Effector CD4-positive, alpha-beta T cell (primary cell): ENCODE data around the gene PCDHA5.
"Not testable (repeated sequence)": the region's sequence is repeated elsewhere in the genome, so short reads cannot be mapped to it uniquely, and the experiment has no call there.

Experiments
- DNase-seq: peaks from one replicate; pipeline ENCODE4 v3.0.0-alpha.2; 2020

Gene PCDHA5

DNA sequence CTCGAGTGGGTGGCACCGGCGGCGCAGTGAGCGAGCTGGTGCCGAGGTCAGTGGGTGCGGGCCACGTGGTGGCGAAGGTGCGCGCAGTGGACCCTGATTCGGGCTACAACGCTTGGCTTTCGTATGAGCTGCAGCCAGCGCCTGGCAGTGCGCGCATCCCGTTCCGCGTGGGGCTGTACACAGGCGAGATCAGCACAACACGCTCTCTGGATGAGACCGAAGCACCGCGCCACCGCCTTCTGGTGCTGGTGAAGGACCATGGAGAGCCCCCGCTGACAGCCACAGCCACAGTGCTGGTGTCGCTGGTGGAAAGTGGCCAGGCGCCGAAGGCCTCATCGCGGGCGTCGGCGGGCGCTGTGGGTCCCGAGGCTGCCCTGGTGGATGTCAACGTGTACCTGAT, 2.1 kb downstream of the PCDHA5 start:
- no peak for DNase-seq

DNA sequence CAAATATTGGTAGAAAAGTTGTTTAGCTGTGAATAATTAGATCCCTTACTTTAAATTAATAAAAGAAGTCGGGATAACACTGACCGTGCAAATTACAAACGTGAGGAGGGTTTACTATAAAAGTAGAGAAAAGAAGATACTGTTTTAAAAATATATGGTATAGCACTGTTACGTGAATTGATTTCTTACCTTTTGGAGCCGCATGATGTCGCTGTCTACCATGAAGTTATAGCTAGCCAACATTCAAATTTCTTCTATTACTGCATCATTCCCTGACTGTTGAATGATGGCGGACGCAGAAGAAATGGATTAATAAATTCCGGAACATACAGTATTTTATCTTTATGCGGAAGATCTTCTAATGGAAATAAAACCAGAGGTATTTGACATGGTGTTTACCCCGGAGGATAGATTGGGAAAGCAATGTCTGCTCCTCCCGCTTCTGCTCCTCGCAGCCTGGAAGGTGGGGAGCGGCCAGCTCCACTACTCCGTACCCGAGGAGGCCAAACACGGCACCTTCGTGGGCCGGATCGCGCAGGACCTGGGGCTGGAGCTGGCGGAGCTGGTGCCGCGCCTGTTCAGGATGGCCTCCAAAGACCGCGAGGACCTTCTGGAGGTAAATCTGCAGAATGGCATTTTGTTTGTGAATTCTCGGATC, 6.4 kb downstream of the PCDHA5 start, which contains the start of gene PCDHA6:
TSS of gene PCDHA6 (plus strand) at position 257 of the 658 bp plus-strand sequence. CDS start at position 389, 132 bp downstream.
- DNase-seq: no peak

DNA sequence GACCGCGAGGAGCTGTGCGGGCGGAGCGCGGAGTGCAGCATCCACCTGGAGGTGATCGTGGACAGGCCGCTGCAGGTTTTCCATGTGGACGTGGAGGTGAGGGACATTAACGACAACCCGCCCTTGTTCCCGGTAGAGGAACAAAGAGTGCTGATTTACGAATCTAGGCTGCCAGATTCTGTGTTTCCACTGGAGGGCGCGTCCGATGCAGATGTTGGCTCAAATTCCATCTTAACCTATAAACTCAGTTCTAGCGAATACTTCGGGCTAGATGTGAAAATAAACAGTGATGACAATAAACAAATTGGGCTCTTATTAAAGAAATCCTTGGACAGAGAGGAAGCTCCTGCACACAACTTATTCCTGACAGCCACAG, 6.9 kb downstream of the PCDHA5 start:
- no peak for DNase-seq

DNA sequence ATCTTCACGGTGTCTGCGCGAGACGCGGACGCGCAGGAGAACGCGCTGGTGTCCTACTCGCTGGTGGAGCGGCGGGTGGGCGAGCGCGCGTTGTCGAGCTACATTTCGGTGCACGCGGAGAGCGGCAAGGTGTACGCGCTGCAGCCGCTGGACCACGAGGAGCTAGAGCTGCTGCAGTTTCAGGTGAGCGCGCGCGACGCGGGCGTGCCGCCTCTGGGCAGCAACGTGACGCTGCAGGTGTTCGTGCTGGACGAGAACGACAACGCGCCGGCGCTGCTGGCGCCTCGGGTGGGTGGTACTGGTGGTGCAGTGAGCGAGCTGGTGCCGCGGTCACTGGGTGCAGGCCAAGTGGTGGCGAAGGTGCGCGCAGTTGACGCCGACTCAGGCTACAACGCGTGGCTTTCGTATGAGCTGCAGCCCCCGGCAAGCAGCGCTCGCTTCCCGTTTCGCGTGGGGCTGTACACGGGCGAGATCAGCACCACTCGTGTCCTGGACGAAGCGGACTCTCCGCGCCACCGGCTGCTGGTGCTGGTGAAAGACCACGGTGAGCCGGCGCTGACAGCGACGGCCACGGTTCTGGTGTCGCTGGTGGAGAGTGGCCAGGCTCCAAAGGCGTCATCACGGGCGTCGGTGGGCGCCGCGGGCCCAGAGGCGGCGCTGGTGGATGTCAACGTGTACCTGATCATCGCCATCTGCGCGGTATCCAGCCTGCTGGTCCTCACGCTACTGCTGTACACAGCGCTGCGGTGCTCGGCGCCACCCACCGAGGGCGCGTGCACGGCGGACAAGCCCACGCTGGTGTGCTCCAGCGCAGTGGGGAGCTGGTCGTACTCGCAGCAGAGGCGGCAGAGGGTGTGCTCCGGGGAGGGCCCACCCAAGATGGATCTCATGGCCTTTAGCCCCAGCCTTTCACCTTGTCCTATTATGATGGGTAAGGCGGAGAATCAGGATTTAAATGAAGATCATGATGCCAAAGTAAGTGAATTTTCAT, 8.4 kb downstream of the PCDHA5 start:
- not testable (repeated sequence) for DNase-seq

DNA sequence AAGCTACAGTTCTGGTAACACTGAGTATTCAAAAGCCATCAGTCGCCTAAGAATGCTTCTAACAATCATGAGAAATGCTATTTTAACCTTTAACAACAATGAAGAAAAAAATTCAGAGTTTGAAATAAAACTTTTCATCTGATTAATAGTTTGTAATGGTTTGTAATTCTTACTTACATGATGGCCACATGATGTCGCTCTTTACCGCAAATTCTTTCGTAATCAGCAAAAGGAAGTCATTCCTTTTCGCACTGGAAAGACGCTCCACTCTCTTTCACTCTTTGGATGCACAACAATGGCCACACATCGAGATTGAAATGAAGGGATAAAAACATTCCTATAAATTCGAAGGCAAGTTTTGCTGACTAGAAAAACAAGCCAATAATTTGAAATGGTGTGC, 12.6 kb downstream of the PCDHA5 start, which contains the start of gene PCDHA7:
TSS of gene PCDHA7 (plus strand) at position 277 of the 400 bp plus-strand sequence. CDS start at position 392, 115 bp downstream.
- no peak for DNase-seq

DNA sequence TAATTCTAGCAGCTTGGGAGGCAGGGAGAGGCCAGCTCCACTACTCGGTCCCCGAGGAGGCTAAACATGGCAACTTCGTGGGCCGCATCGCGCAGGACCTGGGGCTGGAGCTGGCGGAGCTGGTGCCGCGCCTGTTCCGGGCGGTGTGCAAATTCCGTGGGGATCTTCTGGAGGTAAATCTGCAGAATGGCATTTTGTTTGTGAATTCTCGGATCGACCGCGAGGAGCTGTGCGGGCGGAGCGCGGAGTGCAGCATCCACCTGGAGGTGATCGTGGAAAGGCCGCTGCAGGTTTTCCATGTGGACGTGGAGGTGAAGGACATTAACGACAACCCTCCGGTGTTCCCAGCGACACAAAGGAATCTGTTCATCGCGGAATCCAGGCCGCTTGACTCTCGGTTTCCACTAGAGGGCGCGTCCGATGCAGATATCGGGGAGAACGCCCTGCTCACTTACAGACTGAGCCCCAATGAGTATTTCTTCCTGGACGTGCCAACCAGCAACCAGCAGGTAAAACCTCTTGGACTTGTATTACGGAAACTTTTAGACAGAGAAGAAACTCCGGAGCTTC, 13.1 kb downstream of the PCDHA5 start:
- DNase-seq: not testable (repeated sequence)

DNA sequence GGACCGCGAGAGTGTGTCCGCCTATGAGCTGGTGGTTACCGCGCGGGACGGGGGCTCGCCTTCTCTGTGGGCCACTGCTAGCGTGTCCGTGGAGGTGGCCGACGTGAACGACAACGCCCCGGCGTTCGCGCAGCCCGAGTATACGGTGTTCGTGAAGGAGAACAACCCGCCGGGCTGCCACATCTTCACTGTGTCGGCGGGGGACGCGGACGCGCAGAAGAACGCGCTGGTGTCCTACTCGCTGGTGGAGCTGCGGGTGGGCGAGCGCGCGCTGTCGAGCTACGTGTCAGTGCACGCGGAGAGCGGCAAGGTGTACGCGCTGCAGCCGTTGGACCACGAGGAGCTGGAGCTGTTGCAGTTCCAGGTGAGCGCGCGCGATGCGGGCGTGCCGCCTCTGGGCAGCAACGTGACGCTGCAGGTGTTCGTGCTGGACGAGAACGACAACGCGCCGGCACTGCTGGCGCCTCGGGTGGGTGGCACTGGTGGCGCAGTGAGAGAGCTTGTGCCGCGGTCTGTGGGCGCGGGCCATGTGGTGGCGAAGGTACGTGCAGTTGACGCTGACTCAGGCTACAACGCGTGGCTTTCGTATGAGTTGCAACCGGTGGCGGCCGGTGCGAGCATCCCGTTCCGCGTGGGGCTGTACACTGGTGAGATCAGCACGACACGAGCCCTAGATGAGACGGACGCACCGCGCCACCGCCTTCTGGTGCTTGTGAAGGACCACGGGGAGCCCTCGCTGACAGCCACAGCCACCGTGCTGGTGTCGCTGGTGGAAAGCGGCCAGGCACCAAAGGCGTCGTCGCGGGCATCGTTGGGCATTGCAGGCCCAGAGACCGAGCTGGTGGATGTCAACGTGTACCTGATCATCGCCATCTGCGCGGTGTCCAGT, 14.5 kb downstream of the PCDHA5 start:
- DNase-seq: no peak

DNA sequence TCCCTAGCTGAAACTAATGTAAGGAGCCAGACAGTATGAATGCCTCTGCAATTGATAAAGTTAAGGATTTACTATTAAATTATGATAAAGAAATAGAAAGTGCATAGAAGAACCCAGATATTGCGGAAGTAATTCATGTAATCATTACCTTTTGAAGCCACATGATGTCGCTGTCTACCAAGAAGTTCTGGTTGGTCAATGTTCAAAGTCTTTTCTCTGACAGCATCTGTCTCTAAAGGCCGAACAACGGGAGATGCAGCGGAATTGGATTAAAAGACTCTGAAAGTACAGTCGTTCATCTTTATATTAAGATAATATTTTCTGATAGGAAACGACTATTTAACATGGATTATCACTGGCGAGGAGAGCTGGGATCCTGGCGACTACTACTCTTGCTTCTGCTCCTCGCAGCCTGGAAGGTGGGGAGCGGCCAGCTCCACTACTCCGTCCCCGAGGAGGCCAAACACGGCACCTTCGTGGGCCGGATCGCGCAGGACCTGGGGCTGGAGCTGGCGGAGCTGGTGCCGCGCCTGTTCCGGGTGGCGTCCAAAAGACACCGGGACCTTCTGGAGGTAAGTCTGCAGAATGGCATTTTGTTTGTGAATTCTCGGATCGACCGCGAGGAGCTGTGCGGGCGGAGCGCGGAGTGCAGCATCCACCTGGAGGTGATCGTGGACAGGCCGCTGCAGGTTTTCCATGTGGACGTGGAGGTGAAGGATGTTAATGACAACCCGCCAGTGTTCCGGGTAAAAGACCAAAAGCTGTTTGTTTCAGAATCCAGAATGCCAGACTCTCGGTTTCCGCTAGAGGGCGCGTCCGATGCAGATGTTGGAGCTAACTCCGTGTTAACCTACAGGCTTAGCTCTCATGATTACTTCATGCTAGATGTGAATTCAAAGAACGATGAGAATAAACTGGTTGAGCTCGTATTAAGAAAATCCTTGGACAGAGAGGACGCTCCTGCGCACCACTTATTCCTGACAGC, 19.9 kb downstream of the PCDHA5 start, which contains the start of gene PCDHA8:
TSS of gene PCDHA8 (plus strand) at position 210 of the 985 bp plus-strand sequence. CDS start at position 345, 135 bp downstream.
- DNase-seq: no peak

DNA sequence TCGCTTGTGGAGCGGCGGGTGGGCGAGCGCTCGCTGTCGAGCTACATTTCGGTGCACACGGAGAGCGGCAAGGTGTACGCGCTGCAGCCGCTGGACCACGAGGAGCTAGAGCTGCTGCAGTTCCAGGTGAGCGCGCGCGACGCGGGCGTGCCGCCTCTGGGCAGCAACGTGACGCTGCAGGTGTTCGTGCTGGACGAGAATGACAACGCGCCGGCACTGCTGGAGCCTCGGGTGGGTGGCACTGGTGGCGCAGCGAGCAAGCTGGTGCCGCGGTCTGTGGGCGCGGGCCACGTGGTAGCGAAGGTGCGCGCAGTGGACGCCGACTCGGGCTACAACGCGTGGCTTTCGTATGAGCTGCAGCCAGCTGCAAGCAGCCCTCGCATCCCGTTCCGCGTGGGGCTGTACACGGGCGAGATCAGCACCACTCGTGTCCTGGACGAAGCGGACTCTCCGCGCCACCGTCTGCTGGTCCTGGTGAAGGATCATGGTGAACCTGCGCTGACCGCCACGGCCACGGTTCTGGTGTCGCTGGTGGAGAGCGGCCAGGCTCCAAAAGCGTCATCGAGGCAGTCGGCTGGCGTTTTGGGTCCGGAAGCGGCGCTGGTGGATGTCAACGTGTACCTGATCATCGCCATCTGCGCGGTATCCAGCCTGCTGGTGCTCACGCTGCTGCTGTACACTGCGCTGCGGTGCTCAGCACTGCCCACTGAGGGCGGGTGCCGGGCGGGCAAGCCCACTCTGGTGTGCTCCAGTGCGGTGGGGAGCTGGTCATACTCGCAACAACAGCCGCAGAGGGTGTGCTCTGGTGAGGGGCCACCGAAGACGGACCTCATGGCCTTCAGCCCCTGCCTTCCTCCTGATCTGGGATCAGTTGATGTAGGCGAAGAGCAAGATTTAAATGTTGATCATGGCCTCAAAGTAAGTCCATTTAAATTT, 21.7 kb downstream of the PCDHA5 start:
- no peak for DNase-seq

DNA sequence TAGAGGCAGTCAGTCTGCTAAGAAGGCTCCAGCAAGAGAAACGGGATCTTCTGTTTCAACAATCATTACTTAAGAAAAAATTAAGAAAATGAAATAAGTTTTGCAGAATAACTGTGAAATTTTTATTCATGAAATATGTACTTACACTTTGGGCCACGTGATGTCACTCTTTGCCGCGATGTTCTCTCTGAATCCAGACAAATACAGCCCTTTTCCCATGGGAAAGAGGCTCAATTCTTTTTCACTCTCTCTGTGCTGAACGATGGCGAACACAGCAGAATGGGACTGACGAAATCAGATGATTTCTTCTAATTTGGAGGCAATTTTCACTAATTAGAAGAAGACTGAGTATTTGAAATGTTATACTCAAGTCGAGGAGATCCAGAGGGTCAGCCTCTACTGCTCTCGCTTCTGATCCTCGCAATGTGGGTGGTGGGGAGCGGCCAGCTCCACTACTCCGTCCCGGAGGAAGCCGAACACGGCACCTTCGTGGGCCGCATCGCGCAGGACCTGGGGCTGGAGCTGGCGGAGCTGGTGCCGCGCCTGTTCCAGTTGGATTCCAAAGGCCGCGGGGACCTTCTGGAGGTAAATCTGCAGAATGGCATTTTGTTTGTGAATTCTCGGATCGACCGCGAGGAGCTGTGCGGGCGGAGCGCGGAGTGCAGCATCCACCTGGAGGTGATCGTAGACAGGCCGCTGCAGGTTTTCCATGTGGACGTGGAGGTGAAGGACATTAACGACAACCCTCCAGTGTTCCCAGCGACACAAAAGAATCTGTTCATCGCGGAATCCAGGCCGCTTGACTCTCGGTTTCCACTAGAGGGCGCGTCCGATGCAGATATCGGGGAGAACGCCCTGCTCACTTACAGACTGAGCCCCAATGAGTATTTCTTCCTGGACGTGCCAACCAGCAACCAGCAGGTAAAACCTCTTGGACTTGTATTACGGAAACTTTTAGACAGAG, 27.0 kb downstream of the PCDHA5 start, which contains the start of gene PCDHA9:
TSS of gene PCDHA9 (plus strand) at position 244 of the 964 bp plus-strand sequence. CDS start at position 358, 114 bp downstream.
- DNase-seq: not testable (repeated sequence)

DNA sequence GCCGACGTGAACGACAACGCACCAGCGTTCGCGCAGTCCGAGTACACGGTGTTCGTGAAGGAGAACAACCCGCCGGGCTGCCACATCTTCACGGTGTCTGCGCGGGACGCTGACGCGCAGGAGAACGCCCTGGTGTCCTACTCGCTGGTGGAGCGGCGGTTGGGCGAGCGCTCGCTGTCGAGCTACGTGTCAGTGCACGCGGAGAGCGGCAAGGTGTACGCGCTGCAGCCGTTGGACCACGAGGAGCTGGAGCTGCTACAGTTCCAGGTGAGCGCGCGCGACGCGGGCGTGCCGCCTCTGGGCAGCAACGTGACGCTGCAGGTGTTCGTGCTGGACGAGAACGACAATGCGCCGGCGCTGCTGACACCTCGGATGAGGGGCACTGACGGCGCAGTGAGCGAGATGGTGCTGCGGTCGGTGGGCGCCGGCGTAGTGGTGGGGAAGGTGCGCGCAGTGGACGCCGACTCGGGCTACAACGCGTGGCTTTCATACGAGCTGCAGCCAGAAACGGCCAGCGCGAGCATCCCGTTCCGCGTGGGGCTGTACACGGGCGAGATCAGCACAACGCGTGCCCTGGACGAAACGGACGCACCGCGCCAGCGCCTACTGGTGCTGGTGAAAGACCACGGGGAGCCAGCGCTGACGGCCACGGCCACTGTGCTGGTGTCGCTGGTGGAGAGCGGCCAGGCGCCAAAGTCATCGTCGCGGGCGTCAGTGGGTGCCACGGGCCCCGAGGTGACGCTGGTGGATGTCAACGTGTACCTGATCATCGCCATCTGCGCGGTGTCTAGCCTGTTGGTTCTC, 28.6 kb downstream of the PCDHA5 start:
- DNase-seq: not testable (repeated sequence)

DNA sequence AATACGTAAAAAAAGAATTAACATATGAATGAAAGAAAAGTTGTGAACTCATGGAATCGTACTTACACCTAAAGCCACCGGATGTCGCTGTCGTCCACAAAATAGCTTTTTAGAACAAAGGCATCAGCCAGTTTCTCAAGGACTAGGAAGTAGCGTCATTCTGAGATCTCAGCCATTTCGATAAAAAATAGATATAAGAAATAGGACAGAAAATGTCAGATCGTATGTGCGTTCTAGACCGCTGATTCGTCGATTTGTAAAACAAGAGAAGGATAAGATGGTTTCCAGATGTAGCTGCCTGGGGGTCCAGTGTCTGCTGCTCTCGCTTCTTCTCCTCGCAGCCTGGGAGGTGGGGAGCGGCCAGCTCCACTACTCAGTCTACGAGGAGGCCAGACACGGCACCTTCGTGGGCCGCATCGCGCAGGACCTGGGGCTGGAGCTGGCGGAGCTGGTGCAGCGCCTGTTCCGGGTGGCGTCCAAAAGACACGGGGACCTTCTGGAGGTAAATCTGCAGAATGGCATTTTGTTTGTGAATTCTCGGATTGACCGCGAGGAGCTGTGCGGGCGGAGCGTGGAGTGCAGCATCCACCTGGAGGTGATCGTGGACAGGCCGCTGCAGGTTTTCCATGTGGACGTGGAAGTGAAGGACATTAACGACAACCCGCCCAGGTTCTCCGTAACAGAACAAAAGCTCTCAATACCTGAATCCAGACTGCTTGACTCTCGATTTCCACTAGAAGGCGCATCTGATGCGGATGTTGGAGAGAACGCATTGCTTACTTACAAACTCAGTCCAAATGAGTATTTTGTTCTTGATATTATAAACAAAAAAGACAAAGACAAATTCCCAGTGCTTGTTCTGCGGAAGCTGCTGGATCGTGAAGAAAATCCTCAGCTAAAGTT, 34.6 kb downstream of the PCDHA5 start, which contains the start of gene PCDHA10:
TSS of gene PCDHA10 (plus strand) at position 126 of the 903 bp plus-strand sequence. CDS start at position 278, 152 bp downstream.
- no peak for DNase-seq

DNA sequence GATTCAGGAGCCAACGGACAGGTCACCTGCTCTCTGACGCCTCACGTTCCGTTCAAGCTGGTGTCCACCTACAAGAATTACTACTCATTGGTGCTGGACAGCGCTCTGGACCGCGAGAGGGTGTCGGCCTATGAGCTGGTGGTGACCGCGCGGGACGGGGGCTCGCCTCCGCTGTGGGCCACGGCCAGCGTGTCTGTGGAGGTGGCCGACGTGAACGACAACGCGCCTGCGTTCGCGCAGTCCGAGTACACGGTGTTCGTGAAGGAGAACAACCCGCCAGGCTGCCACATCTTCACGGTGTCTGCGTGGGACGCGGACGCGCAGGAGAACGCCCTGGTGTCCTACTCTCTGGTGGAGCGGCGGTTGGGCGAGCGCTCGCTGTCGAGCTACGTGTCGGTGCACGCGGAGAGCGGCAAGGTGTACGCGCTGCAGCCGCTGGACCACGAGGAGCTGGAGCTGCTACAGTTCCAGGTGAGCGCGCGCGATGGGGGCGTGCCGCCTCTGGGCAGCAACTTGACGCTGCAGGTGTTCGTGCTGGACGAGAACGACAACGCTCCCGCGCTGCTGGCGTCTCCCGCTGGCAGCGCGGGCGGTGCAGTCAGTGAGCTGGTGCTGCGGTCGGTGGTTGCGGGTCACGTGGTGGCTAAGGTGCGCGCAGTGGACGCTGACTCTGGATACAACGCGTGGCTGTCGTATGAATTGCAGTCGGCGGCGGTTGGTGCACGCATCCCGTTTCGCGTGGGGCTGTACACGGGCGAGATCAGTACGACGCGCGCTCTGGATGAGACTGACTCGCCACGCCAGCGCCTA, 36.0 kb downstream of the PCDHA5 start:
- DNase-seq: no peak

DNA sequence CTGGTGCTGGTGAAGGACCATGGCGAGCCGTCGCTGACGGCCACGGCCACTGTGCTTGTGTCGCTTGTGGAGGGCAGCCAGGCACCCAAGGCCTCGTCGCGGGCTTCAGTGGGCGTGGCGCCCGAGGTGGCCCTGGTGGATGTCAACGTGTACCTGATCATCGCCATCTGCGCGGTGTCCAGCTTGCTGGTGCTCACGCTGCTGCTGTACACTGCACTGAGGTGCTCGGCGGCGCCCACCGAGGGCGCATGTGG, 36.5 kb downstream of the PCDHA5 start:
- DNase-seq: no peak
